GM12864 (cell line): ENCODE results near the gene OGFR.

Experiments used
- DNase-seq: peaks from one replicate; pipeline ENCODE4 v3.0.0-alpha.2; 2011; ENCODE audit warnings: low read depth
- H3K4me3 ChIP-seq: 2 replicates; pipeline ENCODE4 v1.5.1; 2011; ENCODE audit warnings: mild to moderate bottlenecking, low read depth, low read length, control low read depth
- CTCF ChIP-seq: IDR thresholded peaks from 2 replicates; pipeline ENCODE4 v1.5.1; 2011; ENCODE audit warnings: low read depth, mild to moderate bottlenecking, moderate library complexity, low read length, control low read depth, inconsistent platforms; ENCODE audit errors: missing control alignments

OGFR gene

GRCh38 chr20:62777528-62777830 is 27.2 kb upstream of the OGFR start:
- no peak for TF ChIP-seq CTCF
- H3K4me3 ChIP-seq, result no peak overlapping the region
- DNase-seq, result no peak

- no peak overlapping the region for H3K4me3 ChIP-seq
- TF ChIP-seq CTCF, result no peak
- no peak for DNase-seq
Measured at GRCh38 chr20:62778058-62778457, 26.6 kb upstream of the OGFR start.

- no peak for TF ChIP-seq CTCF
- DNase-seq, result no peak
- no peak overlapping the region for H3K4me3 ChIP-seq
Measured at GRCh38 chr20:62778601-62779416, 25.8 kb upstream of the OGFR start.

- TF ChIP-seq CTCF, result no peak
- H3K4me3 ChIP-seq, result no peak overlapping the region
- no peak for DNase-seq
Measured at GRCh38 chr20:62779417-62779685, 25.3 kb upstream of the OGFR start.

GRCh38 chr20:62780204-62780603 is 24.4 kb upstream of the OGFR start:
- DNase-seq, result no peak
- TF ChIP-seq CTCF, result no peak
- H3K4me3 ChIP-seq, result no peak overlapping the region

- no peak overlapping the region for H3K4me3 ChIP-seq
- DNase-seq, result no peak
- TF ChIP-seq CTCF, result no peak
Measured at GRCh38 chr20:62780696-62781095, 23.9 kb upstream of the OGFR start.

- DNase-seq, result no peak
- no peak overlapping the region for H3K4me3 ChIP-seq
- peak; percentile 8 for TF ChIP-seq CTCF
Measured at GRCh38 chr20:62782149-62782892, 22.3 kb upstream of the OGFR start.
